Caco-2 (cell line): ENCODE measurements around the gene GLT1D1. TPM values are rescaled to one million over a fixed set of nuclear protein-coding genes. Genes with fewer than 3 reads are reported as not detected.

Source experiments
- BruUV-seq: library from RNA; stranded (reverse); fragments of 400-500 nt; replicated peaks from 2 replicates; lab custom pipeline; 2021; lab: Mats Ljungman, UMichigan
- CTCF ChIA-PET: fragments of 300-600 bp; sonication (Branson Sonifier 250); formaldehyde crosslinking; loops from one replicate; lab custom pipeline; 2022; ENCODE audit warnings: antibody characterized with exemption; lab: Charles Lee
- POLR2A ChIA-PET: fragments of 300-600 bp; sonication (Branson Sonifier 250); formaldehyde crosslinking; loops from one replicate; lab custom pipeline; 2022; ENCODE audit warnings: antibody characterized with exemption; lab: Charles Lee
- DNase-seq, 2 experiments: peaks; one replicate each; pipeline versions ENCODE4 v3.0.0 to v3.0.0-alpha.2; 2020 to 2022
- H3K27me3 ChIP-seq: replicated peaks from 2 replicates; pipeline ENCODE4 v1.6.0; 2011; ENCODE audit warnings: low read length; ENCODE audit not compliant: control insufficient read depth, insufficient read depth
- H3K36me3 ChIP-seq: 2 replicates; pipeline ENCODE4 v1.5.1; 2011; ENCODE audit warnings: low read length; ENCODE audit not compliant: control insufficient read depth, insufficient read depth
- H3K4me1 ChIP-seq: fragments of 250-450 bp; sonication (Bioruptor Pico); 2 replicates; pipeline ENCODE4 v1.5.1; 2020; ENCODE audit warnings: mild to moderate bottlenecking
- H3K4me3 ChIP-seq: 2 replicates; pipeline ENCODE4 v1.5.1; 2011; ENCODE audit warnings: low read depth, mild to moderate bottlenecking, control low read depth, low read length
- H3K9me3 ChIP-seq: fragments of 250-450 bp; sonication (Bioruptor Pico); 2 replicates; pipeline ENCODE4 v1.5.1; 2020; ENCODE audit warnings: mild to moderate bottlenecking, moderate library complexity
- H3K27ac Mint-ChIP-seq: one replicate; pipeline ENCODE4 v1.8.0; 2022; ENCODE audit warnings: mixed read lengths; ENCODE audit not compliant: unreplicated experiment
- H3K27me3 Mint-ChIP-seq: one replicate; pipeline ENCODE4 v1.8.0; 2022; ENCODE audit warnings: mixed read lengths; ENCODE audit not compliant: insufficient read depth, unreplicated experiment
- H3K36me3 Mint-ChIP-seq: one replicate; pipeline ENCODE4 v1.8.0; 2022; ENCODE audit warnings: mild to moderate bottlenecking, mixed read lengths; ENCODE audit not compliant: insufficient read depth, unreplicated experiment
- H3K4me1 Mint-ChIP-seq: one replicate; pipeline ENCODE4 v1.8.0; 2022; ENCODE audit warnings: low read depth, mixed read lengths; ENCODE audit not compliant: unreplicated experiment
- H3K4me3 Mint-ChIP-seq: one replicate; pipeline ENCODE4 v1.8.0; 2022; ENCODE audit warnings: mild to moderate bottlenecking, moderate library complexity, mixed read lengths; ENCODE audit not compliant: unreplicated experiment
- H3K9me3 Mint-ChIP-seq: one replicate; pipeline ENCODE4 v1.8.0; 2022; ENCODE audit warnings: mixed read lengths; ENCODE audit not compliant: unreplicated experiment
- intact Hi-C: fragments of 100-400 bp; cut with micrococcal nuclease; formaldehyde crosslinking; loops from one replicate; pipeline ENCODE4 v1.10.0; 2022; ENCODE audit not compliant: unreplicated experiment
- total RNA-seq: library from RNA; stranded (reverse); gene quantifications from 2 replicates; pipeline ENCODE4 v1.2.3, GENCODE V29; 2022
- TF ChIP-seq, protein P1 (sequence below), 2 experiments: fragments of 200-600 bp in 1 of 2; IDR thresholded peaks; 1 replicate in 1 of 2; 2 replicates in 1 of 2; pipeline versions ENCODE4 v1.5.1 to v1.8.0; 2011 to 2022; ENCODE audit warnings: antibody characterized with exemption in 1 of 2, control low read depth in 1 of 2, inconsistent platforms in 1 of 2, low read depth in 1 of 2, low read length in 1 of 2, mild to moderate bottlenecking in 1 of 2, moderate library complexity in 1 of 2; ENCODE audit not compliant: insufficient read depth in 1 of 2, severe bottlenecking in 1 of 2, unreplicated experiment in 1 of 2

The GLT1D1 gene
- total RNA-seq, 1 experiment from 2014 or later = not detected

DNA sequence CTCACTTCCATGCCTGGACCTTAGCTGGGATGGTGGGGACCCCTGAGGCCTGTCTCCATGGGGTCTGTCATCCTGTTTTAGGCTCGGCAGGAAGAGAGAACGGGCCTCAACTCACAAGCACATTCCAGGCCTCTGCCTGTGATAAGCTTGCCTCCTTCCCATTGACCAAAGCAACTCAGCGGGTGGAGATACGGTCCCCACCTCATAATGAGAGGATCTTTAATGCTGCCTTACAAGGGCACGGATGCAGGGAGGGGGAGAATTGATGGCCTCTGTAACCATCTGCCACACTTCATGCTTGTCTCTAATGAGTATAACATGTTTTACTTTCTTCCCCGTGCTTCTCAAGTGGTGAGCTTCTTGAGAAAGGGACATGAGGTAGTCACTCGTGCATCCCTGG lies 50.0 kb downstream of the GLT1D1 start:
- no peak overlapping the region for H3K4me3 ChIP-seq
- H3K9me3 ChIP-seq = no peaks in the 10 kb centered on the region
- ChIA-PET CTCF (no interaction called here), POLR2A (no interaction called here)
- no peak overlapping the region for H3K27ac Mint-ChIP-seq
- no peaks in the 10 kb centered on the region for H3K27me3 Mint-ChIP-seq
- no peaks in the 10 kb centered on the region for H3K36me3 ChIP-seq
- H3K27me3 ChIP-seq = no peaks in the 10 kb centered on the region
- no peak overlapping the region for H3K4me3 Mint-ChIP-seq
- no peaks in the 10 kb centered on the region for H3K36me3 Mint-ChIP-seq
- H3K4me1 ChIP-seq = peaks cover 18% of the 10 kb centered on the region
- DNase-seq = no peak
- TF ChIP-seq, protein P1, sequence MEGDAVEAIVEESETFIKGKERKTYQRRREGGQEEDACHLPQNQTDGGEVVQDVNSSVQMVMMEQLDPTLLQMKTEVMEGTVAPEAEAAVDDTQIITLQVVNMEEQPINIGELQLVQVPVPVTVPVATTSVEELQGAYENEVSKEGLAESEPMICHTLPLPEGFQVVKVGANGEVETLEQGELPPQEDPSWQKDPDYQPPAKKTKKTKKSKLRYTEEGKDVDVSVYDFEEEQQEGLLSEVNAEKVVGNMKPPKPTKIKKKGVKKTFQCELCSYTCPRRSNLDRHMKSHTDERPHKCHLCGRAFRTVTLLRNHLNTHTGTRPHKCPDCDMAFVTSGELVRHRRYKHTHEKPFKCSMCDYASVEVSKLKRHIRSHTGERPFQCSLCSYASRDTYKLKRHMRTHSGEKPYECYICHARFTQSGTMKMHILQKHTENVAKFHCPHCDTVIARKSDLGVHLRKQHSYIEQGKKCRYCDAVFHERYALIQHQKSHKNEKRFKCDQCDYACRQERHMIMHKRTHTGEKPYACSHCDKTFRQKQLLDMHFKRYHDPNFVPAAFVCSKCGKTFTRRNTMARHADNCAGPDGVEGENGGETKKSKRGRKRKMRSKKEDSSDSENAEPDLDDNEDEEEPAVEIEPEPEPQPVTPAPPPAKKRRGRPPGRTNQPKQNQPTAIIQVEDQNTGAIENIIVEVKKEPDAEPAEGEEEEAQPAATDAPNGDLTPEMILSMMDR (IDR thresholded peaks at IDR 0.05; ENCODE audit: insufficient read depth in 1 of 2, low read depth in 1 of 2, low read length in 1 of 2, severe bottlenecking in 1 of 2, unreplicated experiment in 1 of 2) = no peak
- H3K9me3 Mint-ChIP-seq = peaks cover 14% of the 10 kb centered on the region
- intact Hi-C loops = no loop called here
- H3K4me1 Mint-ChIP-seq = peaks cover 13% of the 10 kb centered on the region
- BruUV-seq = no TSS peak

DNA sequence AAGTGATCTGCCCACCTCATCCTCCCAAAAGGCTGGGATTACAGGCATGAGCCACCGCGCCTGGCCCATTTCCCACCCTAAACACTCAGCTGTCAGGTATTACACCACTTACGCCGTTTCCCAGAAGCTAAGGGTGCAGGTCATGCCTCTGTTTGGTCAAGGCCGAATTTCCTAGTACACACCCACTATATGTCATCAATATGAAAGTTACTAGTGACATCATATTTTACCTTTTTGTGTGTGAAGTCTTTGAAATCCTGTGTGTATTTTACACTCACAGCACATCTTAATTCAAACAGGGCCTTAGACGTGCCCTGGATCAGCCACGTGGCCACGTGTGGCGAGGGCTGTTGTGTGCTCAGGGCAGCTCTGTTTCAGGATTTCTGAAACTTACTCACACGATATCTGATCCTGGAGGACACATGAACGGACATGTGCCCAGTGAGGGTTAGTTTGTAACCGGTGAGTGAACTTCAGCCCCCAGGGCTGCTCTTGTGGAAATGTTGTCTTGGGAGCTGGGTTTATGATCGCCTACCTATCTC lies 51.8 kb downstream of the GLT1D1 start:
- no TSS peak for BruUV-seq
- H3K36me3 Mint-ChIP-seq = no peaks in the 10 kb centered on the region
- no peaks in the 10 kb centered on the region for H3K36me3 ChIP-seq
- DNase-seq = peak in 1 of 2 experiments; percentile 34
- no peak overlapping the region for H3K27ac Mint-ChIP-seq
- no peaks in the 10 kb centered on the region for H3K9me3 ChIP-seq
- intact Hi-C loops = loop anchor here (5.0 kb wide), 1 partner anchor 83 kb away; the partner anchor contains the start of gene SLC15A4
- H3K4me3 ChIP-seq = no peak overlapping the region
- POLR2A ChIA-PET = no interaction called here
- H3K9me3 Mint-ChIP-seq = peaks cover 19% of the 10 kb centered on the region
- H3K4me1 ChIP-seq = peaks cover 22% of the 10 kb centered on the region
- peaks cover 17% of the 10 kb centered on the region for H3K4me1 Mint-ChIP-seq
- no peaks in the 10 kb centered on the region for H3K27me3 ChIP-seq
- CTCF ChIA-PET = no interaction called here
- TF ChIP-seq, protein P1 (IDR thresholded peaks at IDR 0.05; ENCODE audit: insufficient read depth in 1 of 2, low read depth in 1 of 2, low read length in 1 of 2, severe bottlenecking in 1 of 2, unreplicated experiment in 1 of 2) = no peak
- no peak overlapping the region for H3K4me3 Mint-ChIP-seq
- no peaks in the 10 kb centered on the region for H3K27me3 Mint-ChIP-seq

DNA sequence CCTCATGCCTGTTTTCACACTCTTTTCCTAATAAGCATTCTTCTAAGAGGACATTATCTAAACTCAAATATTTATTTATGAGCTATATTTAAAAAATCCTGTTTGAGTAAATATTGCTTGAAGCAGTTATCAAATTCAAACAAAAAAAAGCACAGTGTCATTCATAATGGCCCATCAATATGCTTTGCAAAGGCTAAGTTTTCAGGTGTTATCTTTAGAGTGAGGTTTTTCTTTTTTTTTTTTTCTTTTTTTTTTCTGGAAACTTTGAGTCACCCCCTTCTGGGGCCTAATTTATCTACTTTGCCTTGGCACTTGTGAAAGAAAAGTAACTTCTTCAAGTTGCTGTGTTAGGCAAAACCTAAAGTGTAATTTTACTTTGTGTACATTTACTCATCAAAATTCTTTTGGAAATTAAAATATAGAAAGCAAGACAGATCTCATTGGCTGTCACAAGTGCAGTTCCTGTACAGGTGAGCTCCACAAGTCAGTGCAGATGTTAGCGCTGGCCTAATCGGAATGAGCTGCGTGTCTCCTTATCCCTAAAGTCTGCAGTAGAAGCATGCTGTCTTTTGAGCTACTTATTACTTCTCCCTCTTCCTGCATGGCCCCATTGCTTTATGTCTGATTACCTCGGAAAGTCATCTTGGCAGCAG lies 53.3 kb downstream of the GLT1D1 start:
- Histone ChIP-seq H3K36me3 (no peaks in the 10 kb centered on the region), H3K9me3 (no peaks in the 10 kb centered on the region), H3K4me1 (peaks cover 22% of the 10 kb centered on the region), H3K4me3 (no peak overlapping the region), H3K27me3 (no peaks in the 10 kb centered on the region)
- CTCF ChIA-PET = no interaction called here
- Mint-ChIP-seq H3K4me3 (no peak overlapping the region), H3K4me1 (peaks cover 17% of the 10 kb centered on the region), H3K9me3 (peaks cover 19% of the 10 kb centered on the region), H3K36me3 (no peaks in the 10 kb centered on the region), H3K27ac (no peak overlapping the region), H3K27me3 (no peaks in the 10 kb centered on the region)
- no TSS peak for BruUV-seq
- intact Hi-C loops = loop anchor here (2.0 to 5.0 kb wide), 2 partner anchors 46 to 84 kb away; partner anchors contain the start of gene SLC15A4
- TF ChIP-seq, protein P1 (IDR thresholded peaks at IDR 0.05; ENCODE audit: insufficient read depth in 1 of 2, low read depth in 1 of 2, low read length in 1 of 2, severe bottlenecking in 1 of 2, unreplicated experiment in 1 of 2) = no peak
- POLR2A ChIA-PET = no interaction called here
- no peak for DNase-seq
